A549 (cell line): ENCODE measurements around the gene DDX25. TPM values are rescaled to one million over a fixed set of nuclear protein-coding genes. Genes with fewer than 3 reads are reported as not detected.

Source experiments
- ATAC-seq, 2 experiments: fragments of 200-7000 bp in 1 of 2; fragments of >200 bp in 1 of 2; cut with Nextera tagmentation in 1 of 2; cut with Tn5 transposase in 1 of 2; 3 replicates each; pipeline versions ENCODE4 v1.8.0 to v1.9.1; 2018 to 2020; ENCODE audit warnings: mild to moderate bottlenecking in 1 of 2, moderate library complexity in 1 of 2
- CTCF ChIA-PET: fragments of 300-600 bp; sonication (Branson Sonifier 250); formaldehyde crosslinking; extraction: SDS; loops from one replicate; lab custom pipeline; 2021; ENCODE audit warnings: antibody characterized with exemption, inconsistent platforms; lab: Yijun Ruan, JAX
- POLR2A ChIA-PET: fragments of 350-600 bp; formaldehyde crosslinking; extraction: SDS; loops from one replicate; lab custom pipeline; 2021; ENCODE audit warnings: antibody characterized with exemption, inconsistent platforms; lab: Yijun Ruan, JAX
- DNase-seq, 2 experiments: peaks; one replicate each; pipeline versions ENCODE4 v3.0.0 to v3.0.0-alpha.2; 2011 to 2016; ENCODE audit warnings: low read depth in 1 of 2, low spot score in 1 of 2
- FAIRE-seq: peaks from 2 replicates; lab custom pipeline; 2011; peaks lifted over from hg19 to GRCh38; lab: Jason Lieb, UNC
- H3K27ac ChIP-seq, 2 experiments: fragments of >200 bp; sonication (Bioruptor Twin); formaldehyde crosslinking; 3 replicates each; pipeline ENCODE4 v1.5.1; 2016 to 2017
- H3K4me1 ChIP-seq: fragments of >200 bp; sonication (Bioruptor Twin); formaldehyde crosslinking; 3 replicates; pipeline ENCODE4 v1.6.1; 2016
- H3K4me2 ChIP-seq: fragments of >200 bp; sonication (Bioruptor Twin); formaldehyde crosslinking; 3 replicates; pipeline ENCODE4 v1.6.1; 2016
- H3K4me3 ChIP-seq: fragments of >200 bp; sonication (Bioruptor Twin); formaldehyde crosslinking; 3 replicates; pipeline ENCODE4 v1.5.1; 2016
- H3K9me3 ChIP-seq: fragments of >200 bp; sonication (Bioruptor Twin); formaldehyde crosslinking; 3 replicates; pipeline ENCODE4 v1.6.1; 2016
- BHLHE40 ChIP-seq: IDR thresholded peaks from 2 replicates; pipeline ENCODE4 v1.6.1; 2012; ENCODE audit warnings: low read depth, low read length, inconsistent platforms
- CBX2 ChIP-seq: fragments of 200-600 bp; sonication (generic); IDR thresholded peaks from 2 replicates; pipeline ENCODE4 v1.6.1; 2016; ENCODE audit warnings: low read depth, mild to moderate bottlenecking, borderline replicate concordance
- E2F6 ChIP-seq: IDR thresholded peaks from 2 replicates; pipeline ENCODE4 v1.6.1; 2012; ENCODE audit warnings: low read depth, borderline replicate concordance
- EHF ChIP-seq: fragments of 250-450 bp; sonication (Bioruptor Pico); IDR thresholded peaks from 2 replicates; pipeline ENCODE4 v1.5.0; 2020; ENCODE audit warnings: mild to moderate bottlenecking
- ELK1 ChIP-seq: fragments of 150-350 bp; IDR thresholded peaks from 2 replicates; pipeline ENCODE4 v1.6.1; 2014; ENCODE audit warnings: low read depth, mild to moderate bottlenecking, low read length
- EP300 ChIP-seq, 2 experiments: fragments of >200 bp; sonication (Bioruptor Twin); formaldehyde crosslinking; IDR thresholded peaks; 2 replicates in 1 of 2; 3 replicates in 1 of 2; pipeline ENCODE4 v1.6.1; 2016 to 2017
- FOSB ChIP-seq: fragments of 250-450 bp; sonication (Bioruptor Pico); IDR thresholded peaks from 2 replicates; pipeline ENCODE4 v1.5.0; 2020; ENCODE audit warnings: mild to moderate bottlenecking, moderate library complexity
- FOXS1 ChIP-seq: fragments of 250-450 bp; sonication (Bioruptor Pico); IDR thresholded peaks from 2 replicates; pipeline ENCODE4 v1.5.0; 2020; ENCODE audit warnings: mild to moderate bottlenecking, moderate library complexity
- HEYL ChIP-seq: fragments of 250-450 bp; sonication (Bioruptor Pico); IDR thresholded peaks from 2 replicates; pipeline ENCODE4 v1.8.0; 2021; ENCODE audit warnings: mild to moderate bottlenecking, moderate library complexity
- KDM1A ChIP-seq: fragments of 200-600 bp; sonication (generic); IDR thresholded peaks from 2 replicates; pipeline ENCODE4 v1.6.1; 2016; ENCODE audit warnings: low read depth, mild to moderate bottlenecking
- MAZ ChIP-seq: fragments of 150-350 bp; IDR thresholded peaks from 2 replicates; pipeline ENCODE4 v1.6.1; 2014; ENCODE audit warnings: antibody characterized with exemption, low read depth, low read length, borderline replicate concordance
- MYC ChIP-seq: IDR thresholded peaks from 2 replicates; pipeline ENCODE4 v1.6.1; 2012; ENCODE audit warnings: mild to moderate bottlenecking, inconsistent platforms, low read length, improper control_type of control experiment, borderline replicate concordance
- NFE2L2 ChIP-seq: fragments of 150-350 bp; conservative IDR thresholded peaks from 2 replicates; pipeline ENCODE4 v1.6.1; 2014; ENCODE audit warnings: low read length
- NPAS2 ChIP-seq: fragments of 250-450 bp; sonication (Bioruptor Pico); IDR thresholded peaks from 2 replicates; pipeline ENCODE4 v1.8.0; 2022; ENCODE audit warnings: mild to moderate bottlenecking, moderate library complexity, borderline replicate concordance
- RAD21 ChIP-seq, 2 experiments: fragments of >200 bp in 1 of 2; sonication (Bioruptor Twin) in 1 of 2; formaldehyde crosslinking in 1 of 2; IDR thresholded peaks in 1 of 2; conservative IDR thresholded peaks in 1 of 2; 2 replicates in 1 of 2; 3 replicates in 1 of 2; pipeline ENCODE4 v1.6.1; 2012 to 2018; ENCODE audit warnings: inconsistent platforms in 1 of 2
- REST ChIP-seq: fragments of 200-600 bp; sonication (generic); IDR thresholded peaks from 2 replicates; pipeline ENCODE4 v1.6.1; 2016; ENCODE audit warnings: antibody characterized with exemption, mild to moderate bottlenecking, moderate library complexity
- RFX5 ChIP-seq: fragments of 450-650 bp; IDR thresholded peaks from 2 replicates; pipeline ENCODE4 v1.7.1; 2014; ENCODE audit warnings: antibody characterized with exemption, mild to moderate bottlenecking, moderate library complexity
- RNF2 ChIP-seq: fragments of 200-600 bp; sonication (generic); IDR thresholded peaks from 2 replicates; pipeline ENCODE4 v1.6.1; 2016; ENCODE audit warnings: low read depth, mild to moderate bottlenecking, antibody characterized with exemption, moderate library complexity, borderline replicate concordance
- SMC3 ChIP-seq: fragments of >200 bp; sonication (Bioruptor Twin); formaldehyde crosslinking; IDR thresholded peaks from 3 replicates; pipeline ENCODE4 v1.6.1; 2018; ENCODE audit warnings: inconsistent platforms
- WGBS: methylation state at CpG from one replicate; pipeline ENCODE4 v1.1.6; 2017; ENCODE audit errors: missing lambda C conversion rate; 5-methylcytosine and 5-hydroxymethylcytosine counted together
- polyA plus RNA-seq, 4 experiments: library from polyadenylated mRNA; depleted of rRNA in 3 of 4; stranded (reverse); fragments of >200 nt; fragmentation: RNase III in 1 of 4; extraction: RNeasy Plus Mini Kit Qiagen cat#74134 plus additional on column Dnase treatment in 1 of 4; gene quantifications; 2 replicates in 3 of 4; 3 replicates in 1 of 4; pipeline ENCODE4 v1.2.3, GENCODE V29; 2011 to 2017
- TF ChIP-seq, protein P1 (sequence below): fragments of 250-450 bp; sonication (Bioruptor Pico); IDR thresholded peaks from 2 replicates; pipeline ENCODE4 v1.5.0; 2020; ENCODE audit warnings: low read depth, mild to moderate bottlenecking, moderate library complexity

Gene DDX25
- polyA plus RNA-seq, 2 of the 4 experiments (the other 2 are of a cell fraction) = 0.01 TPM; not detected in 1

- ATAC-seq (no peak), FAIRE-seq (no peak), DNase-seq (no peak)
- WGBS = 66% methylated on average over 8 of the region's 8 CpGs
- no peak for TF ChIP-seq NPAS2 (CRISPR knock-in tag)
- TF ChIP-seq CBX2 = no peak
- TF ChIP-seq RAD21 (conservative IDR thresholded peaks at IDR 0.05 in 1 of 2, IDR thresholded peaks at IDR 0.05 in 1 of 2) = no peak
- TF ChIP-seq EP300 (IDR thresholded peaks at IDR 0.05) = no peak
- TF ChIP-seq FOSB (CRISPR knock-in tag) = no peak
- no peak for TF ChIP-seq NFE2L2
- TF ChIP-seq E2F6 = no peak
- TF ChIP-seq FOXS1 (CRISPR knock-in tag) = no peak
- no peak for TF ChIP-seq KDM1A
- TF ChIP-seq ELK1 = no peak
- TF ChIP-seq, protein P1, sequence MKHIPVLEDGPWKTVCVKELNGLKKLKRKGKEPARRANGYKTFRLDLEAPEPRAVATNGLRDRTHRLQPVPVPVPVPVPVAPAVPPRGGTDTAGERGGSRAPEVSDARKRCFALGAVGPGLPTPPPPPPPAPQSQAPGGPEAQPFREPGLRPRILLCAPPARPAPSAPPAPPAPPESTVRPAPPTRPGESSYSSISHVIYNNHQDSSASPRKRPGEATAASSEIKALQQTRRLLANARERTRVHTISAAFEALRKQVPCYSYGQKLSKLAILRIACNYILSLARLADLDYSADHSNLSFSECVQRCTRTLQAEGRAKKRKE (CRISPR knock-in tag) = no peak
- no peak for TF ChIP-seq RNF2
- no peak for TF ChIP-seq RFX5
- TF ChIP-seq SMC3 = no peak
- TF ChIP-seq BHLHE40 = no peak
- TF ChIP-seq MAZ = no peak
- no peak for TF ChIP-seq MYC
- no peak for TF ChIP-seq EHF (CRISPR knock-in tag)
- no peak for TF ChIP-seq HEYL
- TF ChIP-seq REST = no peak
- POLR2A ChIA-PET = no interaction called here
- no peak within 1 kb of the TSS for H3K27ac ChIP-seq
- CTCF ChIA-PET = interaction anchor here (1.1 kb wide), 1 partner anchor 23 kb away, joined by 4 read pairs; no protein-coding TSS in a partner anchor
- no peaks in the 10 kb centered on the region for H3K9me3 ChIP-seq
- H3K4me1 ChIP-seq = no peaks in the 10 kb centered on the region
- H3K4me2 ChIP-seq = no peak within 1 kb of the TSS
- no peak within 1 kb of the TSS for H3K4me3 ChIP-seq
Measured at GRCh38 chr11:125945797-125946520, 41.7 kb downstream of the DDX25 start, which contains the start of gene VSIG10L2. Gene VSIG10L2 (plus strand): TSS chr11:125946044. CDS start chr11:125946056, 12 bp downstream.
